GM10248 (cell line): ENCODE data around the gene EXD3.

Source experiments
- CTCF ChIA-PET: fragments of 300-600 bp; sonication (Branson Sonifier 250); formaldehyde crosslinking; extraction: SDS; loops from one replicate; lab custom pipeline; 2021; ENCODE audit warnings: antibody characterized with exemption; lab: Yijun Ruan, JAX
- POLR2A ChIA-PET: fragments of 350-650 bp; sonication (Branson Sonifier 250); formaldehyde crosslinking; extraction: SDS; loops from one replicate; lab custom pipeline; 2020; ENCODE audit warnings: antibody characterized with exemption; lab: Yijun Ruan, JAX
- DNase-seq: peaks from one replicate; pipeline ENCODE4 v3.0.0; 2012; ENCODE audit errors: extremely low spot score
- CTCF ChIP-seq: IDR thresholded peaks from 2 replicates; pipeline ENCODE4 v1.5.1; 2012; ENCODE audit warnings: mild to moderate bottlenecking, low read depth; ENCODE audit errors: extremely low read depth, missing control alignments, control extremely low read depth

Gene EXD3

GRCh38 chr9:137445275-137445807 is 22.4 kb upstream of the EXD3 start:
- POLR2A ChIA-PET = interaction anchor here (1.5 kb wide), 1 partner anchor 143 kb away, joined by 4 read pairs; the partner anchor contains the start of gene NRARP

GRCh38 chr9:137444106-137444790 is 21.3 kb upstream of the EXD3 start:
- DNase-seq = no peak
- ChIA-PET CTCF (interaction anchor here (0.7 to 4.0 kb wide), 11 partner anchors 9 to 160 kb away, joined by 3 to 41 read pairs (median 5); partner anchors contain the start of genes EXD3, NOXA1 and NRARP), POLR2A (interaction anchor here (1.4 to 1.5 kb wide), 2 partner anchors 142 kb away, joined by 4 read pairs; partner anchors contain the start of gene NRARP)
- peak; percentile 3 for TF ChIP-seq CTCF

More at GRCh38 chr9:137445275-137445807, 22.4 kb upstream of the EXD3 start:
- peak; percentile 87 for DNase-seq
- CTCF ChIA-PET = interaction anchor here (0.6 to 4.0 kb wide), 16 partner anchors 8 to 171 kb away, joined by 3 to 41 read pairs (median 4); partner anchors contain the start of genes EXD3, NOXA1, NRARP and NSMF
- TF ChIP-seq CTCF = peak; percentile 84

- no peak for DNase-seq
- ChIA-PET CTCF (interaction anchor here (1.2 to 4.0 kb wide), 2 partner anchors 19 to 139 kb away, joined by 5 to 24 read pairs; partner anchors contain the start of genes EXD3, NOXA1 and NRARP), POLR2A (interaction anchor here (0.6 kb wide), 1 partner anchor 14 kb away, joined by 3 read pairs; no protein-coding TSS in a partner anchor)
- no peak for TF ChIP-seq CTCF
Observed at GRCh38 chr9:137441935-137442321, 19.0 kb upstream of the EXD3 start.

GRCh38 chr9:137441289-137441934 is 18.4 kb upstream of the EXD3 start, which contains the start of gene ENTPD8:
ENTPD8 (minus strand) TSS chr9:137441357; CDS start chr9:137438285, 3,072 bp downstream.
- no peak for TF ChIP-seq CTCF
- peak; percentile 58 for DNase-seq
- POLR2A ChIA-PET = interaction anchor here (0.6 kb wide), 1 partner anchor 14 kb away, joined by 3 read pairs; no protein-coding TSS in a partner anchor
- CTCF ChIA-PET = interaction anchor here (1.2 kb wide), 1 partner anchor 18 kb away, joined by 5 read pairs; the partner anchor contains the start of genes EXD3 and NOXA1

GRCh38 chr9:137439158-137439714 is 16.3 kb upstream of the EXD3 start:
- ChIA-PET CTCF (interaction anchor here (2.6 kb wide), 1 partner anchor 16 kb away, joined by 8 read pairs; the partner anchor contains the start of genes EXD3 and NOXA1), POLR2A (no interaction called here)
- DNase-seq = no peak
- no peak for TF ChIP-seq CTCF
